ELF-1 (cell line): ENCODE results near the gene SDC4.

ENCODE experiments used
- DNase-seq: peaks from one replicate; pipeline ENCODE4 v3.0.0-alpha.2; 2016; ENCODE audit warnings: low read depth, low spot score

SDC4 gene

GRCh38 chr20:45343532-45344167 lies 4.6 kb downstream of the SDC4 start:
- DNase-seq: peak; percentile 53

GRCh38 chr20:45342855-45343531 lies 5.2 kb downstream of the SDC4 start:
- DNase-seq: peak; percentile 35

- peak; percentile 93 for DNase-seq
These were observed 6.0 kb downstream of the SDC4 start for GRCh38 chr20:45341939-45342854.

- no peak for DNase-seq
These were observed 6.7 kb downstream of the SDC4 start for GRCh38 chr20:45341579-45341938.

- DNase-seq: peak; percentile 67
These were observed 7.3 kb downstream of the SDC4 start for GRCh38 chr20:45340951-45341350.

- peak; percentile 56 for DNase-seq
These were observed 7.9 kb downstream of the SDC4 start for GRCh38 chr20:45340236-45340847.

GRCh38 chr20:45339799-45340198 lies 8.4 kb downstream of the SDC4 start:
- DNase-seq: no peak

- no peak for DNase-seq
These were observed 9.1 kb downstream of the SDC4 start for GRCh38 chr20:45339084-45339483.

GRCh38 chr20:45338121-45339030 lies 9.8 kb downstream of the SDC4 start:
- no peak for DNase-seq

- peak; percentile 69 for DNase-seq
These were observed 10.7 kb downstream of the SDC4 start for GRCh38 chr20:45337367-45338120.

GRCh38 chr20:45336530-45337366 lies 11.5 kb downstream of the SDC4 start:
- peak; percentile 71 for DNase-seq

- DNase-seq: no peak
These were observed 17.7 kb downstream of the SDC4 start for GRCh38 chr20:45330476-45330875.

- no peak for DNase-seq
These were observed 18.5 kb downstream of the SDC4 start for GRCh38 chr20:45329497-45330319.

- no peak for DNase-seq
These were observed 19.8 kb downstream of the SDC4 start for GRCh38 chr20:45328451-45328850.

GRCh38 chr20:45325371-45325770 lies 22.9 kb downstream of the SDC4 start:
- DNase-seq: no peak

- DNase-seq: no peak
These were observed 24.5 kb downstream of the SDC4 start for GRCh38 chr20:45323731-45324130.

- peak; percentile 51 for DNase-seq
These were observed 25.3 kb downstream of the SDC4 start for GRCh38 chr20:45322952-45323383.

GRCh38 chr20:45320948-45321595 lies 27.2 kb downstream of the SDC4 start:
- DNase-seq: no peak
